Caco-2 (cell line): Measurements from ENCODE around the gene GLRX2. TPM values are rescaled to one million over a fixed set of nuclear protein-coding genes. Genes with fewer than 3 reads are reported as not detected.
A peak's percentile ranks its signal among the peaks of the same experiment; 100 is the strongest.

ENCODE experiments used
- BruUV-seq: library from RNA; stranded (reverse); fragments of 400-500 nt; replicated peaks from 2 replicates; lab custom pipeline; 2021; lab: Mats Ljungman, UMichigan
- CTCF ChIA-PET: fragments of 300-600 bp; sonication (Branson Sonifier 250); formaldehyde crosslinking; loops from one replicate; lab custom pipeline; 2022; ENCODE audit warnings: antibody characterized with exemption; lab: Charles Lee
- POLR2A ChIA-PET: fragments of 300-600 bp; sonication (Branson Sonifier 250); formaldehyde crosslinking; loops from one replicate; lab custom pipeline; 2022; ENCODE audit warnings: antibody characterized with exemption; lab: Charles Lee
- DNase-seq, 2 experiments: peaks; one replicate each; pipeline versions ENCODE4 v3.0.0 to v3.0.0-alpha.2; 2020 to 2022
- H3K27me3 ChIP-seq: replicated peaks from 2 replicates; pipeline ENCODE4 v1.6.0; 2011; ENCODE audit warnings: low read length; ENCODE audit not compliant: control insufficient read depth, insufficient read depth
- H3K36me3 ChIP-seq: 2 replicates; pipeline ENCODE4 v1.5.1; 2011; ENCODE audit warnings: low read length; ENCODE audit not compliant: control insufficient read depth, insufficient read depth
- H3K4me1 ChIP-seq: fragments of 250-450 bp; sonication (Bioruptor Pico); 2 replicates; pipeline ENCODE4 v1.5.1; 2020; ENCODE audit warnings: mild to moderate bottlenecking
- H3K4me3 ChIP-seq: 2 replicates; pipeline ENCODE4 v1.5.1; 2011; ENCODE audit warnings: low read depth, mild to moderate bottlenecking, control low read depth, low read length
- H3K9me3 ChIP-seq: fragments of 250-450 bp; sonication (Bioruptor Pico); 2 replicates; pipeline ENCODE4 v1.5.1; 2020; ENCODE audit warnings: mild to moderate bottlenecking, moderate library complexity
- H3K27ac Mint-ChIP-seq: one replicate; pipeline ENCODE4 v1.8.0; 2022; ENCODE audit warnings: mixed read lengths; ENCODE audit not compliant: unreplicated experiment
- H3K27me3 Mint-ChIP-seq: one replicate; pipeline ENCODE4 v1.8.0; 2022; ENCODE audit warnings: mixed read lengths; ENCODE audit not compliant: insufficient read depth, unreplicated experiment
- H3K36me3 Mint-ChIP-seq: one replicate; pipeline ENCODE4 v1.8.0; 2022; ENCODE audit warnings: mild to moderate bottlenecking, mixed read lengths; ENCODE audit not compliant: insufficient read depth, unreplicated experiment
- H3K4me1 Mint-ChIP-seq: one replicate; pipeline ENCODE4 v1.8.0; 2022; ENCODE audit warnings: low read depth, mixed read lengths; ENCODE audit not compliant: unreplicated experiment
- H3K4me3 Mint-ChIP-seq: one replicate; pipeline ENCODE4 v1.8.0; 2022; ENCODE audit warnings: mild to moderate bottlenecking, moderate library complexity, mixed read lengths; ENCODE audit not compliant: unreplicated experiment
- H3K9me3 Mint-ChIP-seq: one replicate; pipeline ENCODE4 v1.8.0; 2022; ENCODE audit warnings: mixed read lengths; ENCODE audit not compliant: unreplicated experiment
- CTCF ChIP-seq, 2 experiments: fragments of 200-600 bp in 1 of 2; IDR thresholded peaks; 1 replicate in 1 of 2; 2 replicates in 1 of 2; pipeline versions ENCODE4 v1.5.1 to v1.8.0; 2011 to 2022; ENCODE audit warnings: antibody characterized with exemption in 1 of 2, control low read depth in 1 of 2, inconsistent platforms in 1 of 2, low read depth in 1 of 2, low read length in 1 of 2, mild to moderate bottlenecking in 1 of 2, moderate library complexity in 1 of 2; ENCODE audit not compliant: insufficient read depth in 1 of 2, severe bottlenecking in 1 of 2, unreplicated experiment in 1 of 2
- intact Hi-C: fragments of 100-400 bp; cut with micrococcal nuclease; formaldehyde crosslinking; loops from one replicate; pipeline ENCODE4 v1.10.0; 2022; ENCODE audit not compliant: unreplicated experiment
- total RNA-seq: library from RNA; stranded (reverse); gene quantifications from 2 replicates; pipeline ENCODE4 v1.2.3, GENCODE V29; 2022

GLRX2 gene
- total RNA-seq, 1 experiment from 2014 or later = 20.7 TPM

GRCh38 chr1:193065954-193066353 lies 39.3 kb downstream of the GLRX2 start:
- Mint-ChIP-seq H3K4me1 (peaks cover 9% of the 10 kb centered on the region), H3K4me3 (no peak overlapping the region), H3K27ac (no peak overlapping the region), H3K36me3 (no peaks in the 10 kb centered on the region), H3K9me3 (no peaks in the 10 kb centered on the region), H3K27me3 (no peaks in the 10 kb centered on the region)
- H3K4me1 ChIP-seq = peaks cover 4% of the 10 kb centered on the region; the same call in 1 of the 2 replicates
- H3K9me3 ChIP-seq = no peaks in the 10 kb centered on the region
- TF ChIP-seq CTCF (IDR thresholded peaks at IDR 0.05; ENCODE audit: insufficient read depth in 1 of 2, low read depth in 1 of 2, low read length in 1 of 2, severe bottlenecking in 1 of 2, unreplicated experiment in 1 of 2) = no peak
- intact Hi-C loops = no loop called here
- H3K27me3 ChIP-seq = no peaks in the 10 kb centered on the region
- CTCF ChIA-PET = no interaction called here
- POLR2A ChIA-PET = no interaction called here
- no peak overlapping the region for H3K4me3 ChIP-seq
- no TSS peak for BruUV-seq
- no peak for DNase-seq
- H3K36me3 ChIP-seq = no peaks in the 10 kb centered on the region; the same call in 1 of the 2 replicates

GRCh38 chr1:193062698-193063463 lies 42.3 kb downstream of the GLRX2 start:
- no peak for TF ChIP-seq CTCF (IDR thresholded peaks at IDR 0.05; ENCODE audit: insufficient read depth in 1 of 2, low read depth in 1 of 2, low read length in 1 of 2, severe bottlenecking in 1 of 2, unreplicated experiment in 1 of 2)
- Mint-ChIP-seq H3K9me3 (no peaks in the 10 kb centered on the region), H3K4me1 (peaks cover 13% of the 10 kb centered on the region), H3K36me3 (peaks cover 22% of the 10 kb centered on the region), H3K27me3 (no peaks in the 10 kb centered on the region), H3K27ac (no peak overlapping the region), H3K4me3 (no peak overlapping the region)
- no peaks in the 10 kb centered on the region for H3K36me3 ChIP-seq
- intact Hi-C loops = no loop called here
- H3K27me3 ChIP-seq = no peaks in the 10 kb centered on the region
- POLR2A ChIA-PET = no interaction called here
- H3K4me1 ChIP-seq = peaks cover 5% of the 10 kb centered on the region; the same call in 1 of the 2 replicates
- CTCF ChIA-PET = no interaction called here
- no peaks in the 10 kb centered on the region for H3K9me3 ChIP-seq
- no peak for DNase-seq
- no peak overlapping the region for H3K4me3 ChIP-seq
- no TSS peak for BruUV-seq

GRCh38 chr1:193060938-193061337 lies 44.3 kb downstream of the GLRX2 start:
- no peak for TF ChIP-seq CTCF (IDR thresholded peaks at IDR 0.05; ENCODE audit: insufficient read depth in 1 of 2, low read depth in 1 of 2, low read length in 1 of 2, severe bottlenecking in 1 of 2, unreplicated experiment in 1 of 2)
- no peak for DNase-seq
- H3K4me3 Mint-ChIP-seq = peak overlapping the region; percentile 90
- no peaks in the 10 kb centered on the region for H3K9me3 Mint-ChIP-seq
- Histone ChIP-seq H3K9me3 (no peaks in the 10 kb centered on the region), H3K27me3 (no peaks in the 10 kb centered on the region), H3K4me3 (peak overlapping the region; percentile 70), H3K36me3 (no peaks in the 10 kb centered on the region), H3K4me1 (peaks cover 5% of the 10 kb centered on the region; the same call in 1 of the 2 replicates)
- intact Hi-C loops = no loop called here
- POLR2A ChIA-PET = no interaction called here
- BruUV-seq = no TSS peak
- no peak overlapping the region for H3K27ac Mint-ChIP-seq
- peaks cover 15% of the 10 kb centered on the region for H3K4me1 Mint-ChIP-seq
- peaks cover 22% of the 10 kb centered on the region for H3K36me3 Mint-ChIP-seq
- CTCF ChIA-PET = no interaction called here
- no peaks in the 10 kb centered on the region for H3K27me3 Mint-ChIP-seq
